Trophoblast cell (in vitro differentiated cells and primary cell): ENCODE data around the gene LGALS3.

Experiments
- DNase-seq, 2 donors: peaks; one replicate each; pipeline ENCODE4 v3.0.0-alpha.2; 2016
- H2AFZ ChIP-seq: 2 replicates; pipeline ENCODE4 v1.6.1; 2013; ENCODE audit warnings: low read length, moderate library complexity, mild to moderate bottlenecking; ENCODE audit not compliant: insufficient read depth, poor library complexity
- H2AK5ac ChIP-seq: 2 replicates; pipeline ENCODE4 v1.6.1; 2013; ENCODE audit warnings: mild to moderate bottlenecking, low read length
- H2BK120ac ChIP-seq: 2 replicates; pipeline ENCODE4 v1.6.1; 2013; ENCODE audit warnings: low read length, mild to moderate bottlenecking, moderate library complexity; ENCODE audit not compliant: insufficient read depth, poor library complexity
- H2BK12ac ChIP-seq: 2 replicates; pipeline ENCODE4 v1.6.1; 2013; ENCODE audit warnings: mild to moderate bottlenecking, low read length, moderate library complexity
- H2BK5ac ChIP-seq: 2 replicates; pipeline ENCODE4 v1.6.1; 2013; ENCODE audit warnings: low read length, low read depth, moderate library complexity, mild to moderate bottlenecking; ENCODE audit not compliant: poor library complexity
- H3K14ac ChIP-seq: 2 replicates; pipeline ENCODE4 v1.6.1; 2013; ENCODE audit warnings: mild to moderate bottlenecking, low read length
- H3K18ac ChIP-seq: 2 replicates; pipeline ENCODE4 v1.6.1; 2013; ENCODE audit warnings: mild to moderate bottlenecking, low read length
- H3K23ac ChIP-seq: 2 replicates; pipeline ENCODE4 v1.6.1; 2013; ENCODE audit warnings: low read length
- H3K27ac ChIP-seq: 2 replicates; pipeline ENCODE4 v1.5.1; 2013; ENCODE audit warnings: low read depth, mild to moderate bottlenecking, inconsistent platforms, low read length, moderate library complexity
- H3K27me3 ChIP-seq: 2 replicates; pipeline ENCODE4 v1.6.1; 2013; ENCODE audit warnings: inconsistent platforms, mild to moderate bottlenecking, low read length, moderate library complexity; ENCODE audit not compliant: insufficient read depth
- H3K36me3 ChIP-seq, 2 experiments: 1 replicate in 1 of 2; 2 replicates in 1 of 2; pipeline ENCODE4 v1.6.1; 2013; ENCODE audit warnings: low read length in 2 of 2, mild to moderate bottlenecking in 2 of 2, moderate library complexity in 1 of 2; ENCODE audit not compliant: insufficient read depth in 2 of 2, control insufficient read depth in 1 of 2
- H3K4ac ChIP-seq: 2 replicates; pipeline ENCODE4 v1.6.1; 2013; ENCODE audit warnings: low read depth, mild to moderate bottlenecking, low read length, moderate library complexity
- H3K4me1 ChIP-seq, 2 experiments: 1 replicate in 1 of 2; 2 replicates in 1 of 2; pipeline ENCODE4 v1.6.1; 2013; ENCODE audit warnings: low read length in 2 of 2, mild to moderate bottlenecking in 2 of 2, moderate library complexity in 1 of 2; ENCODE audit not compliant: insufficient read depth in 2 of 2, control insufficient read depth in 1 of 2
- H3K4me2 ChIP-seq: 2 replicates; pipeline ENCODE4 v1.6.1; 2013; ENCODE audit warnings: inconsistent platforms, mild to moderate bottlenecking, low read length, moderate library complexity
- H3K4me3 ChIP-seq: 2 replicates; pipeline ENCODE4 v1.5.1; 2013; ENCODE audit warnings: mild to moderate bottlenecking, low read depth, low read length, inconsistent platforms
- H3K79me1 ChIP-seq: one replicate; pipeline ENCODE4 v1.6.1; 2013; ENCODE audit warnings: low read length
- H3K79me2 ChIP-seq: 2 replicates; pipeline ENCODE4 v1.6.1; 2013; ENCODE audit warnings: low read length, mild to moderate bottlenecking; ENCODE audit not compliant: control insufficient read depth, insufficient read depth, poor library complexity
- H3K9ac ChIP-seq: 2 replicates; pipeline ENCODE4 v1.6.1; 2013; ENCODE audit warnings: mild to moderate bottlenecking, low read length
- H3K9me3 ChIP-seq: 2 replicates; pipeline ENCODE4 v1.6.1; 2013; ENCODE audit warnings: low read depth, mild to moderate bottlenecking, control low read depth, inconsistent platforms, low read length; ENCODE audit not compliant: insufficient read depth
- H4K12ac ChIP-seq: 2 replicates; pipeline ENCODE4 v1.6.1; 2013; ENCODE audit warnings: low read depth, mild to moderate bottlenecking, low read length, moderate library complexity
- H4K8ac ChIP-seq: 2 replicates; pipeline ENCODE4 v1.6.1; 2013; ENCODE audit warnings: low read depth, mild to moderate bottlenecking, low read length, moderate library complexity
- H4K91ac ChIP-seq: one replicate; pipeline ENCODE4 v1.6.1; 2013; ENCODE audit warnings: low read depth, mild to moderate bottlenecking, low read length, moderate library complexity
- WGBS: extraction: QIAGEN DNeasy Blood & Tissue Kit; methylation state at CpG from one replicate; pipeline ENCODE4 v1.1.7; 2013; ENCODE audit warnings: missing lambda C conversion rate; ENCODE audit not compliant: insufficient read length, insufficient coverage; ENCODE audit errors: extremely low coverage; 5-methylcytosine and 5-hydroxymethylcytosine counted together

The LGALS3 gene

GRCh38 chr14:55097881-55098560, 31.0 kb upstream of the LGALS3 start:
- H3K27me3 ChIP-seq: no peaks in the 10 kb centered on the region
- H3K36me3 ChIP-seq: no peaks in the 10 kb centered on the region
- H3K4me3 ChIP-seq: no peak overlapping the region
- peaks cover 10% of the 10 kb centered on the region for H3K79me1 ChIP-seq
- H4K91ac ChIP-seq: no peak overlapping the region
- peaks cover 10 to 24% of the 10 kb centered on the region in 2 experiments for H3K4me1 ChIP-seq
- no peak overlapping the region for H3K4me2 ChIP-seq
- no peak overlapping the region for H2AFZ ChIP-seq
- no peak overlapping the region for H3K9ac ChIP-seq
- no peak overlapping the region for H4K12ac ChIP-seq
- H3K14ac ChIP-seq: no peak overlapping the region
- H3K18ac ChIP-seq: no peak overlapping the region
- DNase-seq: peak in 1 of 2 donors; percentile 62
- H3K9me3 ChIP-seq: no peaks in the 10 kb centered on the region
- H4K8ac ChIP-seq: no peak overlapping the region
- H2BK12ac ChIP-seq: no peak overlapping the region
- no CpG with 5 or more reads among the region's 5 CpGs for WGBS
- H3K79me2 ChIP-seq: no peaks in the 10 kb centered on the region
- no peak overlapping the region for H2AK5ac ChIP-seq
- H3K27ac ChIP-seq: no peak overlapping the region
- H3K23ac ChIP-seq: no peak overlapping the region
- no peak overlapping the region for H2BK5ac ChIP-seq
- H2BK120ac ChIP-seq: no peak overlapping the region
- H3K4ac ChIP-seq: no peak overlapping the region

- Histone ChIP-seq H3K79me2 (no peaks in the 10 kb centered on the region), H3K36me3 (no peaks in the 10 kb centered on the region), H4K12ac (no peak overlapping the region), H3K9ac (no peak overlapping the region), H3K4me2 (no peak overlapping the region), H3K27ac (no peak overlapping the region), H3K4me1 (peaks cover 10 to 27% of the 10 kb centered on the region in 2 experiments), H3K14ac (no peak overlapping the region), H2BK120ac (no peak overlapping the region), H4K8ac (no peak overlapping the region), H3K4ac (no peak overlapping the region), H2BK5ac (no peak overlapping the region), H3K9me3 (no peaks in the 10 kb centered on the region), H3K18ac (no peak overlapping the region), H2BK12ac (no peak overlapping the region), H3K23ac (no peak overlapping the region), H3K4me3 (no peak overlapping the region), H2AFZ (no peak overlapping the region), H4K91ac (no peak overlapping the region), H3K27me3 (no peaks in the 10 kb centered on the region), H2AK5ac (no peak overlapping the region), H3K79me1 (peaks cover 13% of the 10 kb centered on the region)
- no peak for DNase-seq
- no CpG with 5 or more reads among the region's 1 CpG for WGBS
Measured at GRCh38 chr14:55098561-55098898, 30.5 kb upstream of the LGALS3 start.

GRCh38 chr14:55099756-55100155, 29.3 kb upstream of the LGALS3 start:
- peaks cover 14 to 30% of the 10 kb centered on the region in 2 experiments for H3K4me1 ChIP-seq
- whole genome bisulfite sequencing: no CpG with 5 or more reads among the region's 2 CpGs
- H3K9ac ChIP-seq: no peak overlapping the region
- H3K18ac ChIP-seq: no peak overlapping the region
- no peak overlapping the region for H3K4ac ChIP-seq
- H3K27ac ChIP-seq: no peak overlapping the region
- H2BK12ac ChIP-seq: no peak overlapping the region
- peaks cover 21% of the 10 kb centered on the region for H3K79me1 ChIP-seq
- no peak overlapping the region for H3K4me3 ChIP-seq
- no peak overlapping the region for H4K12ac ChIP-seq
- H3K9me3 ChIP-seq: peaks cover 3% of the 10 kb centered on the region
- no peak overlapping the region for H4K91ac ChIP-seq
- H3K27me3 ChIP-seq: no peaks in the 10 kb centered on the region
- H2AK5ac ChIP-seq: no peak overlapping the region
- no peak overlapping the region for H2AFZ ChIP-seq
- peaks cover 3% of the 10 kb centered on the region for H3K79me2 ChIP-seq
- H2BK5ac ChIP-seq: no peak overlapping the region
- H2BK120ac ChIP-seq: no peak overlapping the region
- no peak overlapping the region for H3K23ac ChIP-seq
- no peak overlapping the region for H3K14ac ChIP-seq
- DNase-seq: peak in 1 of 2 donors; percentile 12
- H4K8ac ChIP-seq: no peak overlapping the region
- H3K4me2 ChIP-seq: no peak overlapping the region
- peaks cover 2% of the 10 kb centered on the region in 2 experiments for H3K36me3 ChIP-seq

GRCh38 chr14:55101698-55102097, 27.4 kb upstream of the LGALS3 start:
- no peak for DNase-seq
- H3K4me2 ChIP-seq: no peak overlapping the region
- H3K27ac ChIP-seq: peak overlapping the region; percentile 37
- peak overlapping the region; percentile 7 for H2AK5ac ChIP-seq
- H4K8ac ChIP-seq: no peak overlapping the region
- H3K18ac ChIP-seq: no peak overlapping the region
- no peak overlapping the region for H3K23ac ChIP-seq
- H2AFZ ChIP-seq: no peak overlapping the region
- WGBS: no CpG with 5 or more reads among the region's 5 CpGs
- peaks cover 2% of the 10 kb centered on the region in 2 experiments for H3K36me3 ChIP-seq
- H3K4ac ChIP-seq: no peak overlapping the region
- no peaks in the 10 kb centered on the region for H3K27me3 ChIP-seq
- H3K79me2 ChIP-seq: peaks cover 3% of the 10 kb centered on the region
- no peak overlapping the region for H2BK5ac ChIP-seq
- peaks cover 3% of the 10 kb centered on the region for H3K9me3 ChIP-seq
- H3K79me1 ChIP-seq: peaks cover 21% of the 10 kb centered on the region
- H2BK12ac ChIP-seq: no peak overlapping the region
- no peak overlapping the region for H2BK120ac ChIP-seq
- H3K4me1 ChIP-seq: peaks cover 14 to 27% of the 10 kb centered on the region in 2 experiments
- H4K12ac ChIP-seq: no peak overlapping the region
- no peak overlapping the region for H3K9ac ChIP-seq
- peak overlapping the region; percentile 3 for H4K91ac ChIP-seq
- no peak overlapping the region for H3K14ac ChIP-seq
- H3K4me3 ChIP-seq: no peak overlapping the region
